Measurements from ENCODE around the gene CACNA2D1.

CACNA2D1 gene

DNA sequence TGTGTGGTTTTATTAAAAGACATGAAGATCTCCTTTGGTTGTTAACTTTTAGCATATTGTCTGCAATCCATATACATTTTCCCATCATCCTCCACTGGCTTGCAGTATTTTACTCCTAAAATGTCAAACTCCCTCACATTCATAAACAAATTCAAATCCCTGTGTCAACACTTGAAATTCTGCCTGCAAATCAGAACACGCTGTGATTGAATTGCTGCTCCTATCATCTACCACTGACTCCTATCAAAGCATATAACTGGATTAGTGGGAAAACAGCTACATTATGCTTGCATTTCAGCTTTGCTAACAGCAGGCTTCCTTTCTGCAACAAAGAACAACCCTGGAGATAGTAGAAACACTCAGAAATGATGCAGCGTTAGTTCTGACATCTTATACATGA, 392.0 kb downstream of the CACNA2D1 start:
- TF ChIP-seq, protein P1, sequence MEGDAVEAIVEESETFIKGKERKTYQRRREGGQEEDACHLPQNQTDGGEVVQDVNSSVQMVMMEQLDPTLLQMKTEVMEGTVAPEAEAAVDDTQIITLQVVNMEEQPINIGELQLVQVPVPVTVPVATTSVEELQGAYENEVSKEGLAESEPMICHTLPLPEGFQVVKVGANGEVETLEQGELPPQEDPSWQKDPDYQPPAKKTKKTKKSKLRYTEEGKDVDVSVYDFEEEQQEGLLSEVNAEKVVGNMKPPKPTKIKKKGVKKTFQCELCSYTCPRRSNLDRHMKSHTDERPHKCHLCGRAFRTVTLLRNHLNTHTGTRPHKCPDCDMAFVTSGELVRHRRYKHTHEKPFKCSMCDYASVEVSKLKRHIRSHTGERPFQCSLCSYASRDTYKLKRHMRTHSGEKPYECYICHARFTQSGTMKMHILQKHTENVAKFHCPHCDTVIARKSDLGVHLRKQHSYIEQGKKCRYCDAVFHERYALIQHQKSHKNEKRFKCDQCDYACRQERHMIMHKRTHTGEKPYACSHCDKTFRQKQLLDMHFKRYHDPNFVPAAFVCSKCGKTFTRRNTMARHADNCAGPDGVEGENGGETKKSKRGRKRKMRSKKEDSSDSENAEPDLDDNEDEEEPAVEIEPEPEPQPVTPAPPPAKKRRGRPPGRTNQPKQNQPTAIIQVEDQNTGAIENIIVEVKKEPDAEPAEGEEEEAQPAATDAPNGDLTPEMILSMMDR (conservative IDR thresholded peaks at IDR 0.05; ENCODE audit: low read depth): no peak
- no peak for DNase-seq (ENCODE audit: low spot score)
- CTCF ChIA-PET: no interaction called here
- POLR2A ChIA-PET (ENCODE audit: low non-redundant PET): no interaction called here
- no peak overlapping the region for H3K27ac ChIP-seq

DNA sequence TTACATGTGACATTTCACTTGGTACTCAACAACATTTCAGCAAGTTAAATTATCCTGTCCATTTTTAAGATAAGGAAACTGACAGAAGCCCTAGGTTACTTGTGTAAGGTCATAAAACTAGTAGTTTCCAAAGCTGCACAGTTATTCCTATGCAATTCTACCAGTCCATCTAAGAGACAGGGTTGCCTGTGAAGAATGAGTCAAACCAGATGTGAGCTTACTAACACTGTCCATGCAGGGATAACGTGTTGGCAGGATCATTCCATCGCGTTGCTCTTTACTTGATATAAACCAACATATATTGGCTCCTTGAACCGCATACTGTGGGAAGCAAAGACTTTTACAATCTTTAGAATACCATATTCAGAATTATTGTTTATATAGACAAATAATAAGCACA, 392.8 kb downstream of the CACNA2D1 start:
- no peak overlapping the region for H3K27ac ChIP-seq
- no peak for DNase-seq (ENCODE audit: low spot score)
- ChIA-PET CTCF (interaction anchor here (0.6 kb wide), 1 partner anchor 540 kb away, joined by 3 read pairs; no protein-coding TSS in a partner anchor), POLR2A (ENCODE audit: low non-redundant PET) (no interaction called here)
- TF ChIP-seq, protein P1 (conservative IDR thresholded peaks at IDR 0.05; ENCODE audit: low read depth): no peak

DNA sequence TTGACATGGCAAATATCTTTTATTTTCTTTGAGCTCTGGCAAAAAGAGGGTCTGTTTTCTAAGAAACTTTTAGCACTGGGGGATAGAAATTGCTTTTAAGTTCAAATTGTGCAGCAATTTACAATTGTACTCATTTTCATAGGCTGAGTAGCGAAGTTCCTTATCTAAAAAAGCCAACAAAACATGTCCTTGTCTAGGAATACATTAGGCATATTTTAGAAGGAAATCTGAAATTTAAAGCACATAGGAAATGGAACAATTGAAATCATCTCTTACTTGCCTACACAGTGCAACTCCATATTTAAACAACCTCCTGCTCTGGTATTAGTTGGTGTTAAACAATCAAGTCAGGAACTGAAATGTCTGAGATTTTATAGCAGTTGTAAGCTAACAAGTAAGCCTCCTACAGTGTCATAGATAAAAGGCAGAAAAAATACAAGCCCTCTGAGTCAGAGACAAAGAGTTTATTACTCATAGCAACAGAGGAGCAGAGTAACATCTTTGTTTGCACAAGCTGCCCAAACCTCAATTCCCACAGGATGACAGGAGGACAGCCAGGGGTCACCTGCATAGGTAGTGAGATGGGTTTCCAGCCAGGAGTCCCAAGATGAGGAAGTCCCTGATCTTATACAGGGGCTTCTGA, 393.6 kb downstream of the CACNA2D1 start:
- H3K27ac ChIP-seq: no peak overlapping the region
- peak; percentile 57 for DNase-seq (ENCODE audit: low spot score)
- TF ChIP-seq, protein P1 (conservative IDR thresholded peaks at IDR 0.05; ENCODE audit: low read depth): no peak
- CTCF ChIA-PET: interaction anchor here (0.6 to 1.0 kb wide), 3 partner anchors 539 to 556 kb away, joined by 3 read pairs; no protein-coding TSS in a partner anchor
- POLR2A ChIA-PET (ENCODE audit: low non-redundant PET): no interaction called here

DNA sequence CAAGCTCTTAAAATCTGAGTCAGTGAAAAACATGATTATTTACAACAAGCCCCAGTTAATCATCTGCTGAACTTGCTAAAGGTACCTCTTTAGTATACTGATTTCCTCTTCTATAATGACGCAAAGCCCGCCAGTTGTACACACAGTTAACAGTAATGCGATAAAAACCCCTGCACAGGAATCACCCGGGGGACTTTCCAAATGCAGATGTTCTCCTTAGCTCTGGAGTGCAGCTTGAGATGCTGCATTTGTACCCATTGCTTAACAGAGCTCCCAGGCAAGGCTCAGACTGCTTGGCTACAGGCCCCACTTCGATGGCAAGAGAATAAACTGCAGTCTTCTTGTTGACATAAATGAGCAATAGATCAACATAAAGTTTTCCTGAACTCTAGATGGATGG, 394.1 kb downstream of the CACNA2D1 start:
- ChIA-PET POLR2A (ENCODE audit: low non-redundant PET) (no interaction called here), CTCF (interaction anchor here (0.6 to 1.0 kb wide), 2 partner anchors 545 to 556 kb away, joined by 3 read pairs; no protein-coding TSS in a partner anchor)
- DNase-seq (ENCODE audit: low spot score): no peak
- TF ChIP-seq, protein P1 (conservative IDR thresholded peaks at IDR 0.05; ENCODE audit: low read depth): no peak
- no peak overlapping the region for H3K27ac ChIP-seq

DNA sequence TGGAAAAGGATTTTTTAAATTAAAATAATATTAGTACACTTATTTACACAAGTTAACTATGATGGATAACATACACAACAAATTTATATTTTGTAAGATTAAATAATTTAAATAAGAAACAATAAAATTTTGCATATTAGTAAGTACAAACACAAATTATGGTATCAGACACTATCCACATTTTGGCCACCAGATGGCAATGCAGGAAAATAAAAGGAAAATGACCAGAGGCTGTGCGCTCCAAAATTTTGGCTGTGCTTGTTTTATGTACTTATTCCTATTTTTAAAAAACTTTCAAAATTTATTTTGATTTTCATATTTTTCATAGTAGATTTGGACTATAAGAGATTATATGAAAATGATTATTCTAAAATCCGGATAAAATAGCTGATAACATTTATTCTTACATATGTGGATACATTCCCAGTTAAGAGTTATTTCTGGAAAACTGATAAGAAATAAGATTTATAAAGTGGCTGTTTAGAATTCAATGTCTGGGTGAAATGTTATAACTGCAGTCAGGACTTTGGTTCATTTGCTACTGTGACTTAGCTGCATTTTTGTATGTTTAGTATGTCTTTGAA, 399.0 kb downstream of the CACNA2D1 start:
- TF ChIP-seq, protein P1 (conservative IDR thresholded peaks at IDR 0.05; ENCODE audit: low read depth): peak; percentile 77
- POLR2A ChIA-PET (ENCODE audit: low non-redundant PET): no interaction called here
- H3K27ac ChIP-seq: no peak overlapping the region
- DNase-seq (ENCODE audit: low spot score): peak; percentile 13
- CTCF ChIA-PET: interaction anchor here (0.7 to 0.8 kb wide), 3 partner anchors 9 to 655 kb away, joined by 3 read pairs; no protein-coding TSS in a partner anchor

DNA sequence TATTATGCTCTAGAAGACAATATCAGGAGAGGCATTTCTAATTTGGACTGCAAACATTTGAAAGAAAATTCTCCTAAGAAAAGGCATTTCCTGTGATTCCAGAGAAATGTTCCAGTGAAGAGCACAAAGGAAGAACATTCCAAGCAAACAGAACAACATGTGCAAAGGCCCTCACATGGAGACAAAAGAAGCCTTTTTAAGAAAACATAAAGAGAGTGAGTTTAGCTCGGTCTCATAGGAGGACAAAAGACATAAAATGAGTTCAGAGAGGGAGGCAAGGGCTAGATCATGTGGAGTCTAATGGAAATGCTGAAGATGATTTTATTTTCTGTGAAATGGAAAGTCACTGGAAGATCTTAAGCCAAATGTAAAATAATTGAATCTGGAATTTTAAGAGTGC, 404.0 kb downstream of the CACNA2D1 start:
- POLR2A ChIA-PET (ENCODE audit: low non-redundant PET): no interaction called here
- no peak for DNase-seq (ENCODE audit: low spot score)
- no peak overlapping the region for H3K27ac ChIP-seq
- CTCF ChIA-PET: interaction anchor here (0.5 kb wide), 1 partner anchor 14 kb away, joined by 3 read pairs; no protein-coding TSS in a partner anchor
- TF ChIP-seq, protein P1 (conservative IDR thresholded peaks at IDR 0.05; ENCODE audit: low read depth): no peak
